GM18873 (cell line): ENCODE data around the gene RHOT1.
"Not testable (repeated sequence)": the region's sequence is repeated elsewhere in the genome, so short reads cannot be mapped to it uniquely, and the experiment has no call there.

Source experiments
- ATAC-seq: cut with Tn5 transposase; IDR thresholded peaks from one replicate; pipeline ENCODE4 v1.9.1; 2021; ENCODE audit warnings: mild to moderate bottlenecking, moderate library complexity, moderate number of reproducible peaks; ENCODE audit not compliant: unreplicated experiment, low FRiP score

RHOT1 gene

DNA sequence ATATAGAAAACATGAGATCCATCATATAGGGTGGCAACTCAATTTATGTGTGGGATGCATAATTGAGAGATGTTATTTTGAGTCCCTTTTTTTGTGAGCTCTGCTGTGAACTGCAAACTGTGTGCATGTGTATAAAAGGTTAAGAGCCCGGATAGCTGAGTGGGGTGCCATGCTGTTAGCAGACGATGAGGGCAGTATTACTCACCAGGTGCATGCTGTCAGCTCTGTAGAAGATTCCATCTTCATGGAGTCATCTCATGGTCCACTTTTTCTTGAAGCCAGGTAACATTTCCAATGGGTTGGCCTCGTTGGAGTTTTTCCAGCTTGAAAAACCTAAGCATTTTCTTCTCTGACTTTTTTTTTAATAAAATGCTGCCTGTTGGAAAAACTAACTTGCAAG is 80.3 kb downstream of the RHOT1 start:
- no peak for ATAC-seq

DNA sequence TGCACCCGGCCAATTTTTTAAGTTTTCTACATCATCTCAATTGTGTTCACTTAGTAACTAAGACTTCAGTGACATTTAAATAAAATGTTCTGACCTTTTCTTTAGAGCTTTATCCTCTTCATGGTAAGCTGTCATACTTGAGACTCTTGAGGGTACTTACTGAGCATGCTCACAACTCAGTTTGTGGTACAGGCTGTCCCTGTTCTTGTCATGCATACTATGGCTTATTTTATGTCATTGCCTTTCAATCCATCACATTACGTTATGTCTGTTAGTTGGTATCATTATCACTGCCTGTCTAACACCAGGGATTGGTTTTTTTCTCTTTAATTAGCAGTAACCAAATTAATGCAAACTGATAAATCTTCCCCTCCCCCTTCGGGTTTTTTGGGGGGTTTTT is 81.4 kb downstream of the RHOT1 start:
- ATAC-seq: no peak

DNA sequence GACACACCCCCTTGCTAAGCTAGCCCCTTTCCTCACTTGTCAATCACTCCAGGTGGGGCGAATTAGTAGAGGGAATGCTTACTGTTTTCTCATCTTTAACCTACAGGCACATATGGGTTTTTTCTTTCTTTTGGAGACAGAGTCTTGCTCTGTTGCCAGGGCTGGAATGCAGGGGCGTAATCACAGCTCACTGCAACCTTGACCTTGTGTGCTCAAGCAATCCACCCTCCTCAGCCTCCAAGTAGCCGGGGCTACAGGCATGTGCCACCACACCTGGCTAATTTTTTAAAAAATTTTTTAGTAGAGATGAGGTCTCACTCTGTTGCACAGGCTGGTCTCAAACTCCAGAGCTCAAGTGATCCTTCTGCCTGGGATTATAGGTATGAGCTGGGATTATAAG is 84.6 kb downstream of the RHOT1 start:
- no peak for ATAC-seq

DNA sequence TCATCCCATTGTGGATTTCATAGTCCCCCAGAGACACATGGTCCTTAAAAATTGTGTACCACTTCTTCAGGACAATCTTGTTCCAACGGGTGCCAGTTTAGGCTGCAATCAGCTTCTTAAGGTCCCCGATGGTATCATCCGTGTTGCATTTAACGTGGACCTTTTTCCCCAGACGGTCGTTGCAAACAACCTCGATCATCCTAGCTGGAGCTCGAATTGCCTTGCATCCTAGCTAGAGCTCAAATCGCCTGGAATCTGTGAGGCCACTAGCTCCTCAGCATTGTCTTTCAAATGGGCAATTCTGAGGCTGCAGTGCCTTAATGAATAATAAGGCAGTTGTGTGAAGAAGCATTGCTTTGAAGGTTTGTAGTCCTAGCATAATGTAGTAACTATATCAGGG is 85.6 kb downstream of the RHOT1 start:
- ATAC-seq: no peak

DNA sequence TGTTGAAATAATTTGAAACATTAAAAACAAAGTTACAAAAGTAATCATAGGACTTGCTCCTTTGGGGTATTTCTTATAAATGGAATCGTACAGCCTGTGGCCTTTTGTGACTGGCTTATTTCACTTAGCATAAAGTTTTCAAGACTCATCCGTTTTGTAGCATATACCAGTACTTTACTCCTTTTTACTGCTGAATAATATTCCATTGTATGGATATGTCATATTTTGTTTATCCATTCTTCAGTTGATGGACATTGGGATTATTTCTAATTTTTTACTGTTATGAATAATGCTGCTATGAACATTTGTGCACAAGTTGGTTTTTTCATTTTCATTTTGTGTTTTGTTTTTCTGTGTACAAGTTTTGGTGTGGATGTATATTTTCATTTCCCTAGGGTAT is 93.3 kb downstream of the RHOT1 start:
- ATAC-seq: no peak

DNA sequence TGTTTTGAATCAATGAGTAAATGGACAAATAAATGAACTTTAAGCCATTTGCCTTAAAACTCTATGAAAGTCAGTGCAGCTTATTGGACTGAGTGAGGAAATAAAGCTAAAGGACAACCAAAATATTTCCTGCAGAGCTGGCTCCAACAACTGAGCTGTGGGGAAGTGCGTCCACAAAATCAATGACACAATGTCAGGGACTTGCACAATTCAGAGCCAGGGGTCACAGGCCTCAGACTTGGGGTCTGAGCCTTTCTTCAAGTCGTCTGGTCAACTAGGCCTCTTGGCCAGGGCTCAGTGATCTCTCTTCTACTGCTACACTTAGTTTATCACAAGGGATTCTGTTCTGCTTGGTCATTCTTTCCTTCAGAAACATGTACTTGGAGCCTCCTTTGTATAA is 97.2 kb downstream of the RHOT1 start:
- ATAC-seq: no peak

DNA sequence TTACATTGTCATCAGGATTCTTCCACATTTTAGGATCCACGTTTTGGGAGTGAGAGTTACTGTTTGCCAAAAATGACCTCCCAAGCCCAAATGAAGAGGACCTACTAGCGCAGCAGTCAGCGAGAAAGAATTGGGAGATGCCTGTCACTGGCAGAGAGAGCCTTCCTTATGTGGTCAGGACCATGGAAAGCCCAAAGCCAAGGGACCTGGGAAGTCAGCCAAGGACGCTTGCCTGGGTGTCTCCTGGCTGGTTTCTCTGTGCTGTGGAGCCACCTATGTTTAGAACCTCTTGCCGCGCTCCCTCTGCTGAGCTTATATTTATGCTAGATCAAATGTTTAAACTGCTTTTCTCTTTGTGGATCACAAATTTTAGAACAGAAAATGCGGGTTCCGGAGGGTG is 98.4 kb downstream of the RHOT1 start:
- ATAC-seq: no peak

DNA sequence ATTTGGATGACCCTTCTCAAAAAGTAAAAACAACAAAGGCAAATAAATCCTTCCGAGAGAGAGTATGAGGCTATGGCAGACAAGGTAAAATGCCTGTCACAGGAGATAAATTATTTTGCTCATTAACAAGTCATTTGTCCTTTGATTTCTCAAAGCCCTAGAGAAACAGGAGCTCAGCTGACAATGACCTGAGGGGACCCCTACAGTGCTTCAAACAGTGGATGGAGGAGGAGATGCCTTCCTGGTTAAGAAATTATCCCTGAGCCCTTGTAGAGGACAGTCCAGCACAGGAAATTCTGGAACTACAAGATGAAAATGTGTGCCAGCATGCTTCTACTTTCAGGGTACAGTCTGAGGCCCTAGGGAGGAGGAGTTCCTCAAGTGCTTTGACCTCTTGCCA is 99.3 kb downstream of the RHOT1 start:
- ATAC-seq: no peak

DNA sequence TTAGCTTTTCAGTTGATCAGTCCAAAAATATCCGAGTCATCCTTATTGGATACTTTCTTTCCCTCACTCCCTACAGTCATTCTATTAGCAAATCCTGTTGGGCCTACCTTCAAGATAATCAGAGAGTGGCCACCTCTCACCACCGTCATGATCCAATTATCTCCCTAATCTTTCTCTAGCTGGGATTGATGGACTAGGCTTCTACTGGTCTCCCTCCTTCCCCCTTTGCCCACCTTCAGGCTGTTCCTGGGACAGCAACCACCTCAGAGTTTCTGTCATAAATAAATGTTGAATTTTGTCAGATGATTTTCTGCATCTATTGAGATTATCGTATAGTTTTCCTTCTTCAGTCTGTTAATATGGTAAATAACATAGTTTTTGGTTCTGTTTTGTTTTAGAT is 107.2 kb downstream of the RHOT1 start:
- ATAC-seq: no peak

DNA sequence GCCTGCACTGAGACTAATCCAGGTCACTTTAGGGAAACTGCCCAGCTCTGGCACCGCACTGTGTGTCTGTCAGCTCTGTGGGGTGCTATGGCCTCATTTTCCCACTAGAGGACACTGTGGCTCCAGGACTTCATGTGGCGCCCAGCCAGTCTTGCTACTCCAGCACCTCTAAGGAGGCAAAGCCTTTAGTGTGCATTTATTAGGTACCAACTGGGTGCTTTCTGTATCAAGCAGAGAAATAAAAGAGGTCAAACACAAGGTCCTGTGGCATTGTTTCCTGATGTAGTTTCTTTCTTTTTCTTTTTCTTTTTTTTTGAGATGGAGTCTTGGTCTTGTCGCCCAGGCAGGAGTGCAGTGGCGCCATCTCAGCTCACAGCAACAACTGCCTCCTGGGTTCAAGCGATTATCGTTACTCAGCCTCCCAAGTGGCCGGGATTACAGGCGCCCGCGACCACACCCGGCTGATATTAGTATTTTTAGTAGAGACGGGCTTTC is 110.9 kb downstream of the RHOT1 start:
- ATAC-seq: no peak

DNA sequence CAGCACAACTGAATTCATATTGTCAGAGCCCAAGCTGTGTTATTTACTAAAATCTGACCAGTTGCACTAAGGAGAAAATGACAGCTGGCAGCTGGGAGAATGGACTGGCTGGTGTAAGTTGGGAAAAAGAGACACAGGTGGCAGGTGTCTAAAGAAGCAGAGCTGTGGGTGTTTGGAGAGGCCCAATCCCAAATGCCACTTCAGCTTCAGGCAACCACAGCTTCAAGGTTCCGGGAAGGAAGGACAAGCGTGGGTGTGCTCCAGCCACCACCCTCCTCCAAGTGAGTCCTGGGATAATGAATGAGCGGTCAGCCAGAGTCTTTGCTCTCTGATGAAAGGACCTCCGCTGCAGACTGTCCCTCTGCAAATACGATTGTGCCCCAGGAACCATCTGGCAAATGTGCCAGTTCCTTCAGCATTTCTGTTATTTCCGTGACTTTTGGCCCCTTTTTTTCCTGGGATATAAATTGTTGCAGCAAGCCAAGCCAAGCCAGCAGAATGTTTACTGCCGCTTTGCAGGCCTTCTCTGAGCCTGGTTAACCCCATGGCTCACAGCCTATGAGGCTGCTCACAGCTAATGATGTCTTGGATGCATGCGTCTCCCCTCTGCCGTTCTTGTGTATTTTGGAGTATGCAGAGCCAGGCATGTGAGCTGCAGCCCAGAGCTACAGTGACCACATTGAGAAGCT is 113.9 kb downstream of the RHOT1 start:
- ATAC-seq: no peak

DNA sequence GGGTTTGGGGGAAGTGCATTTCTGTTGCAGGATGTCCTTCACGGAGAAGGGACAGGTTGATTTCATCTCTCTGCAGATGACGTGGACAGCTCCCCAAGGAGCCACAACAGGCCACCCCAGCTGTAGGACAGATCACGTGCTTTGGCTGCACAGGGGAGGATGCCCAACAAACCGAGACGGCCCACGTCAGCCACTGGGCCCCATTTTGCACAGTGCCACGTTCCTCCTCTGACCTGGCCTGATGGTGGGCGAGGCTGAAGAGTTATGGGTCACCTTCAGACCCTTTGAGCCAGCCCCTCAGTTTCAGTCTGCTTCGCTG is 114.4 kb downstream of the RHOT1 start:
- ATAC-seq: no peak

DNA sequence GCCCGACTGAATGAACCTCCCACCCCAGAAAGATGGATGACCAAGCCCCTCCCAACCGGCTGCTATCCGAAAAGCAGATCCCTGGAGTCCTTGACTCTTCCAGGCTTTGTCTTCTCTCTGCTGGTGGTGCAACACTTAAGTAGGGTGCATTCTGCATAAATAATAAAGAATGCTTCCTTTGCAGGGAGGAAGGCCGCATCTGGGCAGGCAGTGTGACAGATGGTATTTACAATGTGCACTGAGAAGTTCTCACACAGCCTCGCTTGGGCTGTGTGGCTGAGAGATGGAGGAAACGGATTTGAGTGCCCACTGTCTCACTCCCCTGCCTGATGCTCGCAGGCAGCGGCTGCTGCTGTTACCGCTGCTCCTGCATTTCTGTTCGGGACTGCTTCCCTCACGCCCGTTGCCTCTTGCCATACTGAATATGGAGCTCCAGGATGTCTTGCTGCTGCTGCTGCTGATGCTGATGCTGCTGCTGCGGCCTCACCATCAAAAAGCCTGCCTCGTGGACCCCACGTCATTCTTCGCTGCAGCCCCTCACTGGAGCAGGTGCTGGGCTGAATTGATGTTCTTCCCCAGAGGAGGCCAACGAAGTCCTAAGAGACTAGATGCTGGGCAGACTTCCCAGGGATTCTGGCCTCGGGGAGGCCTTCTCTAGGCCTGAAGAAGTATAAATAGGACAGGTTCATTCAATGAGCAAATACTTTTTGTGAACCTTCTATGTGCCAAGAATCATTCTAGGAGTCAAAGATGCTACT is 116.3 kb downstream of the RHOT1 start:
- no peak for ATAC-seq

DNA sequence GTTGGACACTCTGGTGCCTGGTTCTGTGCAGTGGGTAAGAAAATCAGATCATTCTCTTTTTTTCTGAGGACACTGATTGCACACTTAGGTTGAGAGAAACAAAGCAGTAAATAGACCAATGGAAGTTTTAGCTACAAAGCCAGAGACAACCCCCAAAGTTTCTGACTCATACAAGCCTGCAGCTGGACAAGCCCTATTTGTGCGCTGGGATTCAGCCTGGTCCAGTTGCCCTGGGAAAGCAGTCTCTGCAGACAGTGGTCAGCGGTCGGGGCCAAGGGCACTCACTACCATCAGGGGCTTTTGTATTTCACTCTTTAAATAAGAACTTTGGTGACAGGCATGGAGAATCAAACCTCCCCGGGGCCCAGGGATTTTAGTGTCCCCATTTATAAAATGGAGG is 117.3 kb downstream of the RHOT1 start:
- no peak for ATAC-seq

DNA sequence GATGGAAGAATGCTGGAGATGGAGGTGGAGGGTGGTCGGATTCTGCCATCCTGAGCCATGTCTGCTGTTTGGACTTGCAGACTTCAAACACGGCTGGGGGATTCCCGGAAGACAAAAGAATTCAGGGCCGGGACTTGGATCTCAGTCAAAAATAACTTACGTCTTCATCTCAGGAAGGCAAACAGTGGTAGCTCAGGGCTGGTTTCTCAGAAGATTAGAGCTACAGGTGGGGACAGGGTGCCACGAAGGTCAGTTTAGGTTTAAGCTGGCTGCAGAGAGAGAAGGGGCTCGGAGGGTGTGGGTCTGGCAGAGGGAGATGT is 119.1 kb downstream of the RHOT1 start:
- no peak for ATAC-seq

DNA sequence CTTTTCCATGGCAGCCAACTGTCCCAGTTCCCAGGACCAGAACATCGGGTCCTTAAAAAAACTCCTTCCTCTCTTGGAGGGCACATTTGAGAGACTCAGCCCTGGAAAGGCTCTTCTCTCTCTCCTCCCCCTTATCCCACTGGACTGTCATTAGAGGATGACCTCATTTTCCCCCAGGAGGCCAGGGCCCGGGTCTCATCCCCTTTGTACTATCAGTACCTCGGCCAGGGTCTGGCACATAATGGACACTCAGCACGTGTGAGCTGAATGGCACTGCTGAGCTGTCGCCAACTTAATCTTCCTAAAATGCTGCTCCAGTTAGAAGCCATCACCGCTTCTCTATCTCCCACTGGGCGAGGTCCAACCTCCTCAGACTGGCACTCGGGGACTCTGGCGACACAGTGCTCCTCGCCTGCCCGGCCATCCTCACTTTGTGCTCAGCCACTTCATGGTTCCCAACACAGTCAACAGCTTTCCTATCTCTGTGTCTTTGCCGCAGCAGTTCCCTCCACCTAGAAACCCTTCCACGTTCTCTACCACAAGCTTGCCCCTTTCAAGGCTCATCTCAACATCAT is 119.7 kb downstream of the RHOT1 start:
- no peak for ATAC-seq

DNA sequence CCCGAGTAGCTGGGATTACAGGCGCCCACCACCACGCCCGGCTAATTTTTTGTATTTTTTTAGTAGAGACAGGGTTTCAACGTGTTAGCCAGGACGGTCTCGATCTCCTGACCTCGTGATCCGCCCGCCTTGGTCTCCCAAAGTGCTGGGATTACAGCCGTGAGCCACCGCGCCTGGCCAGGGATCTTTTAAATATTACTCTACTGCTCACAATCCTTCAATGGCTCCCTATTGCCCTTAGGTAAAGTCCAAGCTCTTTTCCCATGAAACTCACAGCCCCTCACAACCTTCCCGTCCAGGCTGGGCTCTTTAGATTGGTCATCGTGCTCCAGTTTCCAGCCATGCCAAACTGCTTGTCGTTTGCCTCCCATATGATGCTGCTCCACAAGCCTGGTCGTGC is 121.2 kb downstream of the RHOT1 start:
- not testable (repeated sequence) for ATAC-seq

DNA sequence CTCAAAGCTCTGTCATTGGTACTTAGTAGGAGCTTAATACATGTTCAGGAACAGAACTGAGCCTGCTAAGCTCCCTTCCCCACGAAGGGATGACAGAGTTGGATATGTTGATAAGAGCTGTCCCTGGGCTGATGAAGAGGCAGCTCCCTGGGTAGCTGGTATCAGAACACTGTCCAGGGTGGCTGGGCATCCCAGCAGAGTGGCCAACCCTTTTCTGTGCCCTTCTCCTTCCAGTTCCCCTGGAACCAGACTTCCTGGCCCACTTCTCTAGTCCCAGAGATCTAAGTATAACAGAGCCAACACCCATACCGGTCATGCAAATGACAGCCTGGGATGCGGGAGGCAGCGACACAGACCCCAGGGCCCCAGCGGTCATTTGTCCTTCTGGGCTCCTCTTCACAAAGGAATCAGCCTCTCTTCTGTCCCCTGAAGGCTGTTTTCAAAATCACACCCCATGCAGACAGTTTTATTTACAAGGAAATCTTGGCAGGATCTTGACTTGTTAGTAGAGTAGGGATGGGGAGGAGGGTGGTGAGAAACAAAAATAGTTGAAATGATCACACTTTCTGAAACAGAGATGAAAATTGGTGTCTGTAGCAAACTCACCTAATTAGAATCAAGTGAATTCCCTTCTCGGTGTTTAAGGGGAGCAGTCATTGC is 122.0 kb downstream of the RHOT1 start:
- no peak for ATAC-seq

DNA sequence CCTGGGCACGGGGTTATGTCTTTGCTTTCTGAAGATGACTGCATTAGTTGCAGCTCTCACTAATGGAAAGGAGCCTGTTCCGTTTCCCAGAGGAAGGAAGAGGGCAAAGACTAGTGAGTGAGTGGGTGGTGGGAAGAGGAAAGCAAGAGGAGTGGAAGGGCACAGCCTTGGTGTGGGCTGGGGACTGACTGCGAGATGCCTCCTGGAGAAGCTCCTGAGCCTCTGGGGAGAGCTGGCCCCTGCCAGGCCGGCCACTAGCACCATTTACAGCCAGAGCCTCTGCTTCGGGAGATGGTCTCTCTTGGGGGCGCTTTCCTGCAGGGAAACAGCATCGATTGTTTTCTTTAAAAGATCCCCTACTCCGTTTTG is 122.5 kb downstream of the RHOT1 start:
- no peak for ATAC-seq

DNA sequence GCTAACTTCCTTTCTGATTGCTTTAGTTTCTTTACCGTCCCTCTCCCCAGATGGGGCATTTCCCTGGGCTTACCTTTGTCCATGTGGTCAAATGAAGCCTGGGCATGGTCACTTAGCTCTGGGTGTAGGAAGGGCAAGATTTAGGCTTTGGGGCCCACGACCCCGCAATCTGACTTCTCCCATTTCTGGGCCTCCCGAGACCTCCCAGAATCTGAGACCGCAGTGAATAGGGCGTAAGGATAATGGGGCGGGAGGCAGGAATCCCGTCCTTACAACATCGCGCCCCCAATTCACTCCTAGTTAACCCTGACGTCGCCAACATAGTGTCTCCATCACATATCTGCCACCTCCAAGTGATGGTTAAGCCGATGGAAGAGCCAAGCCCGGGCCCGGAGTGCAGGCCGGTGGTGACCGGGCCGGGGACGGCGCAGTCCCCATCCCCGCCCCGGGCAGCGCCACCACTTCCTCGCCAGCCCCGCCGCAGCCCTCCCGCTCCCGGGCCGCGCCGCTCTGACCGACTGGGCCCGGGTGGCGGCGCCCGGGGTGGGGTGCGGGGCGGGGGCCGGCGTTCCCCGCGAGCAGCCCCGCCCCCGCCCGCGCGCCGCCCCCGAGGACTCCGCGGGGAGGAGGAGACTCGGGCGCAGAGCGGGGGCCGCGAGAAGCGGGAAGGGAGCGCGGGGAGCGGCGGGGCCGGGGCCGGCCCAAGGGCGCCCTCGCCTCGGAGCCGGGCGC is 123.1 kb downstream of the RHOT1 start, which contains the start of gene RHBDL3:
RHBDL3 (plus strand) TSS at position 641 of the 732 bp plus-strand sequence. CDS start 358 bp downstream, outside the sequence.
- ATAC-seq: no peak

DNA sequence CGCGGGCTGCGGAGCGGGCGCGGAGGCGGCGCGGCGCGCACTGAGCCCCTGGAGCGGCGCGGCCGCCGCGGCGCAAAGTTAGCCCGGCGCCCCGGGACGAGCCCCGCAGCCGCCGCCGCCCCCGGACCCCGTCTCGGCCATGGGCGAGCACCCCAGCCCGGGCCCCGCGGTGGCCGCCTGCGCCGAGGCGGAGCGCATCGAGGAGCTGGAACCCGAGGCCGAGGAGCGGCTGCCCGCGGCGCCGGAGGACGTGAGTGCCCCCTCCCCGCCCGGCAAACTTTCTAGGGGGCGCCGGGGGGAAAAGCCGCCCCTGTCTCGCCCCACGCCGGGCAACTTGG is 123.7 kb downstream of the RHOT1 start:
- no peak for ATAC-seq
